Measurements from ENCODE around the gene ANO1. TPM values are rescaled to one million over a fixed set of nuclear protein-coding genes. Genes with fewer than 3 reads are reported as not detected.

Gene ANO1
- total and polyA plus RNA-seq, 2 donors (not counting 1 experiment from before 2014, with no cell fraction given): not detected

GRCh38 chr11:70105755-70106571 is 27.8 kb downstream of the ANO1 start:
- H3K27me3 Mint-ChIP-seq: peaks cover 5% of the 10 kb centered on the region
- DNase-seq: no peak
- Histone ChIP-seq H4K20me1 (ENCODE audit: control insufficient read depth, insufficient read depth, low read length, poor library complexity, severe bottlenecking) (no peaks in the 10 kb centered on the region), H3K36me3 (replicated peaks in 1 of 2; ENCODE audit: control extremely low read depth in 1 of 2, control insufficient read depth in 1 of 2, extremely low read depth in 1 of 2, insufficient read depth in 2 of 2, low read length in 1 of 2) (no peaks in the 10 kb centered on the region), H3K9ac (ENCODE audit: low read length) (no peak overlapping the region), H3K9me3 (ENCODE audit: control extremely low read depth in 1 of 3, control insufficient read depth in 2 of 3, insufficient read depth in 1 of 3, low read length in 2 of 3) (no peaks in the 10 kb centered on the region), H3K79me2 (ENCODE audit: control insufficient read depth, insufficient read depth, low read length) (no peaks in the 10 kb centered on the region), H2AFZ (ENCODE audit: insufficient read depth, low read depth, low read length, poor library complexity, severe bottlenecking) (no peak overlapping the region), H3K27me3 (replicated peaks in 1 of 4; ENCODE audit: control extremely low read depth in 1 of 4, control insufficient read depth in 3 of 4, insufficient read depth in 4 of 4, low read length in 3 of 4) (no peaks in the 10 kb centered on the region), H3K27ac (ENCODE audit: low read length in 2 of 2) (no peak overlapping the region), H3K4me1 (ENCODE audit: control insufficient read depth in 2 of 2, insufficient read depth in 2 of 2, low read length in 2 of 2) (no peaks in the 10 kb centered on the region), H3K4me2 (replicated peaks; ENCODE audit: low read depth, low read length, poor library complexity, severe bottlenecking) (no peak overlapping the region), H3K4me3 (ENCODE audit: control extremely low read depth in 1 of 5, extremely low read depth in 1 of 5, insufficient read depth in 1 of 5, low read depth in 2 of 5, low read length in 4 of 5) (no peak overlapping the region)
- TF ChIP-seq EZH2 (IDR thresholded peaks at IDR 0.05; ENCODE audit: borderline replicate concordance, insufficient read depth, low read depth, low read length, poor library complexity, severe bottlenecking) (no peak), CTCF (IDR thresholded peaks at IDR 0.05) (no peak)
- no peaks in the 10 kb centered on the region for H3K9me3 Mint-ChIP-seq (ENCODE audit: insufficient read depth)
- POLR2A ChIA-PET: no interaction called here
- no peaks in the 10 kb centered on the region for H3K4me1 Mint-ChIP-seq
- no peak overlapping the region for H3K4me3 Mint-ChIP-seq
- intact Hi-C loops (cut with micrococcal nuclease): no loop called here
- no peak for ATAC-seq (ENCODE audit: low read depth)
- H3K27ac Mint-ChIP-seq: no peak overlapping the region
- whole genome bisulfite sequencing (ENCODE audit: insufficient coverage): 75% methylated on average over 24 of the region's 24 CpGs
- CTCF ChIA-PET: no interaction called here

- Histone ChIP-seq H2AFZ (ENCODE audit: insufficient read depth, low read depth, low read length, poor library complexity, severe bottlenecking) (no peak overlapping the region), H3K79me2 (ENCODE audit: control insufficient read depth, insufficient read depth, low read length) (no peaks in the 10 kb centered on the region), H3K4me3 (ENCODE audit: control extremely low read depth in 1 of 5, extremely low read depth in 1 of 5, insufficient read depth in 1 of 5, low read depth in 2 of 5, low read length in 4 of 5) (no peak overlapping the region), H4K20me1 (ENCODE audit: control insufficient read depth, insufficient read depth, low read length, poor library complexity, severe bottlenecking) (no peaks in the 10 kb centered on the region), H3K4me1 (ENCODE audit: control insufficient read depth in 2 of 2, insufficient read depth in 2 of 2, low read length in 2 of 2) (no peaks in the 10 kb centered on the region), H3K4me2 (replicated peaks; ENCODE audit: low read depth, low read length, poor library complexity, severe bottlenecking) (no peak overlapping the region), H3K9me3 (ENCODE audit: control extremely low read depth in 1 of 3, control insufficient read depth in 2 of 3, insufficient read depth in 1 of 3, low read length in 2 of 3) (no peaks in the 10 kb centered on the region), H3K9ac (ENCODE audit: low read length) (no peak overlapping the region), H3K27ac (ENCODE audit: low read length in 2 of 2) (no peak overlapping the region), H3K27me3 (replicated peaks in 1 of 4; ENCODE audit: control extremely low read depth in 1 of 4, control insufficient read depth in 3 of 4, insufficient read depth in 4 of 4, low read length in 3 of 4) (no peaks in the 10 kb centered on the region), H3K36me3 (replicated peaks in 1 of 2; ENCODE audit: control extremely low read depth in 1 of 2, control insufficient read depth in 1 of 2, extremely low read depth in 1 of 2, insufficient read depth in 2 of 2, low read length in 1 of 2) (no peaks in the 10 kb centered on the region)
- peaks cover 8% of the 10 kb centered on the region for H3K27me3 Mint-ChIP-seq
- CTCF ChIA-PET: no interaction called here
- intact Hi-C loops (cut with micrococcal nuclease): no loop called here
- 85% methylated on average over 4 of the region's 5 CpGs for WGBS (ENCODE audit: insufficient coverage)
- no peaks in the 10 kb centered on the region for H3K9me3 Mint-ChIP-seq (ENCODE audit: insufficient read depth)
- no peak overlapping the region for H3K27ac Mint-ChIP-seq
- no peaks in the 10 kb centered on the region for H3K4me1 Mint-ChIP-seq
- no peak for ATAC-seq (ENCODE audit: low read depth)
- POLR2A ChIA-PET: no interaction called here
- no peak overlapping the region for H3K4me3 Mint-ChIP-seq
- no peak for TF ChIP-seq CTCF (IDR thresholded peaks at IDR 0.05)
- no peak for TF ChIP-seq EZH2 (IDR thresholded peaks at IDR 0.05; ENCODE audit: borderline replicate concordance, insufficient read depth, low read depth, low read length, poor library complexity, severe bottlenecking)
- no peak for DNase-seq
Observed at GRCh38 chr11:70106757-70107156, 28.6 kb downstream of the ANO1 start.

Measured in B cell (primary cell).